ENCODE measurements around the gene NDRG4. TPM values are rescaled to one million over a fixed set of nuclear protein-coding genes. Genes with fewer than 3 reads are reported as not detected.

The NDRG4 gene
- total RNA-seq, 4 donors from 2014 or later: 29.7 to 97.2 (median 64.0) TPM

GRCh38 chr16:58497935-58498334, 2.0 kb upstream of the NDRG4 start:
- intact Hi-C loops (cut with DNase I; ENCODE audit: low total_unique reads): no loop called here
- DNase-seq (ENCODE audit: low spot score in 2 of 2): no peak
- WGBS, 2 donors: 66 to 67% methylated on average over 5 of the region's 5 CpGs
- TF ChIP-seq CTCF (IDR thresholded peaks at IDR 0.05) (no peak), POLR2A (IDR thresholded peaks at IDR 0.05) (no peak)
- H3K4me3 ChIP-seq (ENCODE audit: low read depth, poor library complexity, severe bottlenecking): no peak overlapping the region

- intact Hi-C loops (cut with DNase I; ENCODE audit: low total_unique reads): no loop called here
- no peak for DNase-seq (ENCODE audit: low spot score in 2 of 2)
- no peak overlapping the region for H3K4me3 ChIP-seq (ENCODE audit: low read depth, poor library complexity, severe bottlenecking)
- no peak for TF ChIP-seq POLR2A (IDR thresholded peaks at IDR 0.05)
- TF ChIP-seq CTCF (IDR thresholded peaks at IDR 0.05): no peak
- 73 to 79% methylated on average over 9 of the region's 9 CpGs for WGBS, 2 donors
These were observed 1.4 kb upstream of the NDRG4 start for GRCh38 chr16:58498341-58499091.

- DNase-seq (ENCODE audit: low spot score in 2 of 2): no peak
- WGBS, 2 donors: 88 to 93% methylated on average over 8 to 9 of the region's 10 CpGs
- H3K4me3 ChIP-seq (ENCODE audit: low read depth, poor library complexity, severe bottlenecking): no peak overlapping the region
- intact Hi-C loops (cut with DNase I; ENCODE audit: low total_unique reads): no loop called here
- TF ChIP-seq POLR2A (IDR thresholded peaks at IDR 0.05) (no peak), CTCF (IDR thresholded peaks at IDR 0.05) (no peak)
These were observed 841 bp upstream of the NDRG4 start for GRCh38 chr16:58499092-58499511.

- intact Hi-C loops (cut with DNase I; ENCODE audit: low total_unique reads): loop anchor here (10.0 kb wide), 1 partner anchor 164 kb away; no protein-coding TSS in a partner anchor
- WGBS, 2 donors: 12 to 23% methylated on average over 14 to 20 of the region's 36 CpGs
- TF ChIP-seq POLR2A (IDR thresholded peaks at IDR 0.05): no peak
- no peak for TF ChIP-seq CTCF (IDR thresholded peaks at IDR 0.05)
- DNase-seq (ENCODE audit: low spot score in 2 of 2): peak in 1 of 2 donors; percentile 85
- H3K4me3 ChIP-seq (ENCODE audit: low read depth, poor library complexity, severe bottlenecking): no peak overlapping the region
These were observed 693 bp downstream of the NDRG4 start for GRCh38 chr16:58500430-58501241.

GRCh38 chr16:58501242-58502131, 1.5 kb downstream of the NDRG4 start:
- TF ChIP-seq CTCF (IDR thresholded peaks at IDR 0.05) (no peak), POLR2A (IDR thresholded peaks at IDR 0.05) (no peak)
- no peak overlapping the region for H3K4me3 ChIP-seq (ENCODE audit: low read depth, poor library complexity, severe bottlenecking)
- intact Hi-C loops (cut with DNase I; ENCODE audit: low total_unique reads): loop anchor here (10.0 kb wide), 1 partner anchor 163 kb away; no protein-coding TSS in a partner anchor
- WGBS, 2 donors: 16 to 33% methylated on average over 35 to 38 of the region's 42 CpGs
- peak in 1 of 2 donors; percentile 57 for DNase-seq (ENCODE audit: low spot score in 2 of 2)
